HG02623 (cell line): Measurements from ENCODE around the gene HP.

Experiments used
- ATAC-seq: cut with Tn5 transposase; IDR thresholded peaks from one replicate; pipeline ENCODE4 v1.9.1; 2021; ENCODE audit warnings: moderate library complexity; ENCODE audit not compliant: unreplicated experiment

The HP gene

GRCh38 chr16:72084445-72084844 is 30.1 kb downstream of the HP start:
- no peak for ATAC-seq

- ATAC-seq = no peak
Measured at GRCh38 chr16:72085002-72085401, 30.7 kb downstream of the HP start.

GRCh38 chr16:72091217-72091616 is 36.9 kb downstream of the HP start:
- ATAC-seq = no peak

- ATAC-seq = no peak
Measured at GRCh38 chr16:72092832-72093447, 38.6 kb downstream of the HP start.

GRCh38 chr16:72093448-72094265 is 39.4 kb downstream of the HP start, which contains the start of the genes DHX38 and TXNL4B:
TSS of gene DHX38 (plus strand) at chr16:72093847. CDS start at chr16:72096158, 2,311 bp downstream.
TSS of gene TXNL4B (minus strand) at chr16:72093620. CDS start at chr16:72090749, 2,871 bp downstream.
- peak; percentile 97 for ATAC-seq

GRCh38 chr16:72094266-72094610 is 39.9 kb downstream of the HP start:
- no peak for ATAC-seq

GRCh38 chr16:72098936-72099335 is 44.6 kb downstream of the HP start:
- no peak for ATAC-seq

- peak; percentile 72 for ATAC-seq
Measured at GRCh38 chr16:72099377-72099818, 45.1 kb downstream of the HP start.

- no peak for ATAC-seq
Measured at GRCh38 chr16:72101195-72101594, 46.9 kb downstream of the HP start.

GRCh38 chr16:72104905-72105304 is 50.6 kb downstream of the HP start:
- ATAC-seq = no peak

- ATAC-seq = no peak
Measured at GRCh38 chr16:72105978-72106377, 51.7 kb downstream of the HP start.

GRCh38 chr16:72107371-72107770 is 53.1 kb downstream of the HP start:
- no peak for ATAC-seq

GRCh38 chr16:72108353-72109102 is 54.2 kb downstream of the HP start:
- no peak for ATAC-seq

GRCh38 chr16:72109300-72109699 is 55.0 kb downstream of the HP start:
- no peak for ATAC-seq

- no peak for ATAC-seq
Measured at GRCh38 chr16:72109966-72110530, 55.7 kb downstream of the HP start.
